Endothelial cell of umbilical vein (primary cell): ENCODE results near the gene EVC2. TPM values are rescaled to one million over a fixed set of nuclear protein-coding genes. Genes with fewer than 3 reads are reported as not detected.

Experiments used
- BruUV-seq: library from RNA; stranded (reverse); fragments of 400-500 nt; replicated peaks from 2 replicates; lab custom pipeline; 2021; lab: Mats Ljungman, UMichigan
- CTCF ChIA-PET: fragments of 300-600, 350-600 bp; sonication (Branson Sonifier 250); formaldehyde crosslinking; loops from one replicate; lab custom pipeline; 2021; ENCODE audit warnings: antibody characterized with exemption, inconsistent platforms; lab: Charles Lee
- POLR2A ChIA-PET: fragments of 300-600, 350-600 bp; sonication (Branson Sonifier 250); formaldehyde crosslinking; loops from one replicate; lab custom pipeline; 2021; ENCODE audit warnings: antibody characterized with exemption, inconsistent platforms; lab: Charles Lee
- DNase-seq: peaks from one replicate; pipeline ENCODE4 v3.0.0-alpha.2; 2011; ENCODE audit warnings: low read depth, low spot score
- FAIRE-seq: peaks from 2 replicates; lab custom pipeline; 2011; peaks lifted over from hg19 to GRCh38; lab: Jason Lieb, UNC
- H2AFZ ChIP-seq: 2 replicates; pipeline ENCODE4 v1.6.0; 2012; ENCODE audit warnings: low read depth, low read length, control low read depth, inconsistent platforms
- H3K27ac ChIP-seq: 2 replicates; pipeline ENCODE4 v1.5.1; 2011; ENCODE audit warnings: low read depth, mild to moderate bottlenecking, control low read depth, low read length, moderate library complexity; ENCODE audit not compliant: insufficient read depth
- H3K27me3 ChIP-seq, 2 experiments: 2 replicates each; pipeline versions ENCODE4 v1.6.0 to v1.6.1; 2011; ENCODE audit warnings: low read length in 2 of 2, mixed read lengths in 1 of 2; ENCODE audit not compliant: control insufficient read depth in 2 of 2, insufficient read depth in 2 of 2
- H3K36me3 ChIP-seq, 2 experiments: 2 replicates in 1 of 2; 3 replicates in 1 of 2; pipeline ENCODE4 v1.5.1; 2011; ENCODE audit warnings: low read length in 2 of 2, mild to moderate bottlenecking in 1 of 2, moderate library complexity in 1 of 2; ENCODE audit not compliant: control insufficient read depth in 2 of 2, insufficient read depth in 2 of 2; ENCODE audit errors: extremely low read depth in 1 of 2
- H3K4me1 ChIP-seq: 3 replicates; pipeline ENCODE4 v1.5.1; 2011; ENCODE audit warnings: mild to moderate bottlenecking, low read length; ENCODE audit not compliant: control insufficient read depth, insufficient read depth; ENCODE audit errors: extremely low read depth
- H3K4me2 ChIP-seq: 2 replicates; pipeline ENCODE4 v1.6.1; 2011; ENCODE audit warnings: low read length, control low read depth, mixed read lengths; ENCODE audit not compliant: insufficient read depth
- H3K4me3 ChIP-seq, 3 experiments: fragments of 200-600 bp in 1 of 3; sonication (generic), shearing (Covaris generic) in 1 of 3; replicated peaks in 1 of 3; 2 replicates each; pipeline ENCODE4 v1.5.1; 2011 to 2016; ENCODE audit warnings: control low read depth in 3 of 3, low read length in 3 of 3, mild to moderate bottlenecking in 2 of 3, inconsistent platforms in 1 of 3, low read depth in 1 of 3, moderate library complexity in 1 of 3; ENCODE audit not compliant: insufficient read depth in 1 of 3
- H3K79me2 ChIP-seq: 2 replicates; pipeline ENCODE4 v1.6.0; 2012; ENCODE audit warnings: low read length, inconsistent platforms; ENCODE audit not compliant: control insufficient read depth, insufficient read depth
- H3K9ac ChIP-seq: replicated peaks from 2 replicates; pipeline ENCODE3; 2011; ENCODE audit warnings: low read length, control low read depth; ENCODE audit not compliant: insufficient read depth; ENCODE audit errors: extremely low read depth
- H3K9me1 ChIP-seq: replicated peaks from 3 replicates; pipeline ENCODE4 v1.6.0; 2011; ENCODE audit warnings: mild to moderate bottlenecking, low read length; ENCODE audit not compliant: control insufficient read depth, insufficient read depth; ENCODE audit errors: extremely low read depth
- H3K9me3 ChIP-seq: replicated peaks from 2 replicates; pipeline ENCODE4 v1.5.1; 2012; ENCODE audit warnings: low read length, inconsistent platforms; ENCODE audit not compliant: control insufficient read depth, insufficient read depth
- H4K20me1 ChIP-seq: replicated peaks from 2 replicates; pipeline ENCODE3; 2011; ENCODE audit warnings: mild to moderate bottlenecking, low read length; ENCODE audit not compliant: control insufficient read depth, insufficient read depth; ENCODE audit errors: extremely low read depth
- EZH2 ChIP-seq: IDR thresholded peaks from 2 replicates; pipeline ENCODE4 v1.6.1; 2012; ENCODE audit warnings: borderline replicate concordance, low read depth, mild to moderate bottlenecking, moderate library complexity, low read length, inconsistent platforms; ENCODE audit not compliant: severe bottlenecking
- FOS ChIP-seq: IDR thresholded peaks from 2 replicates; pipeline ENCODE4 v1.6.1; 2011; ENCODE audit warnings: mild to moderate bottlenecking, low read length, moderate library complexity, borderline replicate concordance; ENCODE audit not compliant: insufficient read depth
- GATA2 ChIP-seq: IDR thresholded peaks from 2 replicates; pipeline ENCODE4 v1.7.0; 2011; ENCODE audit warnings: low read depth, mild to moderate bottlenecking, moderate library complexity, mixed read lengths, low read length; ENCODE audit not compliant: insufficient read length, insufficient read depth
- JUN ChIP-seq: IDR thresholded peaks from 2 replicates; pipeline ENCODE4 v1.6.1; 2011; ENCODE audit warnings: borderline replicate concordance, low read depth; ENCODE audit not compliant: insufficient read length, insufficient read depth
- MYC ChIP-seq: IDR thresholded peaks from one replicate; pipeline ENCODE4 v1.6.1; 2011; ENCODE audit warnings: mild to moderate bottlenecking, low read depth, low read length
- POLR2A ChIP-seq: IDR thresholded peaks from 2 replicates; pipeline ENCODE4 v1.6.1; 2012; ENCODE audit warnings: low read depth, mild to moderate bottlenecking, control low read depth, low read length
- POLR2AphosphoS5 ChIP-seq: IDR thresholded peaks from 2 replicates; pipeline ENCODE4 v1.6.1; 2012; ENCODE audit warnings: low read depth, mild to moderate bottlenecking, control low read depth, low read length, moderate library complexity; ENCODE audit not compliant: insufficient read depth
- dilution Hi-C: fragments of 300-500 bp; cut with MboI; formaldehyde crosslinking; loops from one replicate; pipeline ENCODE4 v1.15.0; 2019; ENCODE audit warnings: low sequenced_read_pairs; ENCODE audit not compliant: extremely low pct_ligation_motif_present
- intact Hi-C: fragments of 100-400 bp; cut with micrococcal nuclease; formaldehyde crosslinking; loops from one replicate; pipeline ENCODE4 v1.10.0; 2022
- polyA plus RNA-seq, 4 experiments: library from polyadenylated mRNA; depleted of rRNA in 3 of 4; stranded (reverse) in 3 of 4; unstranded in 1 of 4; fragments of >200 nt; gene quantifications; 2 replicates each; pipeline versions ENCODE4 v1.2.1 to v1.2.3, GENCODE V29; 2011 to 2012; ENCODE audit warnings: missing spikeins in 1 of 4
- total RNA-seq: library from RNA; stranded (reverse); gene quantifications from 2 replicates; pipeline ENCODE4 v1.2.3, GENCODE V29; 2021
- TF ChIP-seq, protein P1 (sequence below), 2 donors: IDR thresholded peaks; 1 replicate in 1 of 2; 2 replicates in 1 of 2; pipeline ENCODE4 v1.5.1; 2011; ENCODE audit warnings: low read length in 2 of 2, mild to moderate bottlenecking in 2 of 2, moderate library complexity in 2 of 2, control low read depth in 1 of 2, inconsistent platforms in 1 of 2, low read depth in 1 of 2; ENCODE audit not compliant: insufficient read depth in 1 of 2; ENCODE audit errors: extremely low read depth in 1 of 2
- TF ChIP-seq, protein P2 (sequence below): IDR thresholded peaks from 2 replicates; pipeline ENCODE4 v1.6.1; 2011; ENCODE audit not compliant: insufficient read depth, insufficient read length

Gene EVC2
- total and polyA plus RNA-seq, 2 donors (not counting 3 experiments of a cell fraction or from before 2014, with no cell fraction given) = 1.7 to 8.8 TPM

DNA sequence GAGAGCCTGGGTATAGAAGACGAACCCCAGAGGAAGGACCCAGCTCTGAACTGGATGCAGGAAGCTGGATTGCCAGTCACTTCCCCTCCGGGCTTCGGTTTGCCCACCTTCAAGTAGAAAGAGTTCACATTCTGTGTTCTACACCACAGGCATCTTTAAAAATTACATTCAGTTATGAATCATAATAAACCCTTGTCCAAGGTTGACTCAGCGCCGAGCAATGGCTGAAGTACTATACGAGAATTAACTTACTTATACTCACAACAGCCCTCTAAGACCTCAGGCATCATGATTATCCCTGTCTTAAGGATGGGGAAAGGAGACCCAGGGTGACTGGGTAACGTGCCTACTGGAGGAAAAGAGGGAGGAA is 72.5 kb downstream of the EVC2 start:
- Histone ChIP-seq H3K27me3 (no peaks in the 10 kb centered on the region), H3K9me1 (no peaks in the 10 kb centered on the region), H3K4me2 (no peak overlapping the region), H2AFZ (no peak overlapping the region), H3K9ac (no peak overlapping the region), H4K20me1 (no peaks in the 10 kb centered on the region), H3K36me3 (peaks cover 4 to 14% of the 10 kb centered on the region in 2 experiments), H3K9me3 (no peaks in the 10 kb centered on the region), H3K4me3 (no peak overlapping the region), H3K27ac (no peak overlapping the region), H3K4me1 (no peaks in the 10 kb centered on the region), H3K79me2 (no peaks in the 10 kb centered on the region)
- BruUV-seq = no TSS peak
- ChIA-PET POLR2A (no interaction called here), CTCF (no interaction called here)
- dilution Hi-C loops (no loop called here), intact Hi-C loops (loop anchor here (10.0 kb wide), 1 partner anchor 159 kb away; no protein-coding TSS in a partner anchor)
- TF ChIP-seq MYC = no peak
- TF ChIP-seq FOS = peak; percentile 17
- TF ChIP-seq GATA2 = no peak
- TF ChIP-seq EZH2 = no peak
- no peak for FAIRE-seq
- no peak for DNase-seq

DNA sequence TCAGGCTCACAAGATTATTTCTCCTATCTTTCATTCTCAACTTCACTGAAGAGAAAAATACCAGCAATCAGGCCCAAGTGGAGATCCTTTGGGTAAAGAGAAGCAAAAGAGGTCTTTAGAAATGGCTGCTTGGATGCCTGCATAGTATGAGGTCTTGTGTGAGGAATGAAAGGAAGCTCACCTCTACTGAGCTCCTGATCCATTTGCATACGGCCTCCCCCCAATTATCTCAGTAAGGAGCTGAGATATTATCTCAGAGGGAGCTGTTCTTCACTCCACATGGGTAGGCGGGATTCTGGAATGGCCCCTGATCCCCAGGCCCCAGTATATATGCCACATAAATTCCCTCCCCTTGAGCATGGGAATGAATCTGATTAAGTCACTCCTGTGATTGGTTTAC is 75.8 kb downstream of the EVC2 start:
- Histone ChIP-seq H3K27ac (no peak overlapping the region), H3K36me3 (peaks cover 2 to 6% of the 10 kb centered on the region in 2 experiments), H3K27me3 (no peaks in the 10 kb centered on the region), H3K9me3 (no peaks in the 10 kb centered on the region), H3K9ac (no peak overlapping the region), H3K4me2 (no peak overlapping the region), H3K79me2 (no peaks in the 10 kb centered on the region), H2AFZ (no peak overlapping the region), H3K9me1 (no peaks in the 10 kb centered on the region), H3K4me3 (no peak overlapping the region), H4K20me1 (no peaks in the 10 kb centered on the region), H3K4me1 (no peaks in the 10 kb centered on the region)
- FAIRE-seq = no peak
- BruUV-seq = no TSS peak
- TF ChIP-seq GATA2 (no peak), FOS (no peak), EZH2 (no peak), MYC (no peak), POLR2AphosphoS5 (no peak), POLR2A (no peak), JUN (no peak)
- TF ChIP-seq, protein P1, sequence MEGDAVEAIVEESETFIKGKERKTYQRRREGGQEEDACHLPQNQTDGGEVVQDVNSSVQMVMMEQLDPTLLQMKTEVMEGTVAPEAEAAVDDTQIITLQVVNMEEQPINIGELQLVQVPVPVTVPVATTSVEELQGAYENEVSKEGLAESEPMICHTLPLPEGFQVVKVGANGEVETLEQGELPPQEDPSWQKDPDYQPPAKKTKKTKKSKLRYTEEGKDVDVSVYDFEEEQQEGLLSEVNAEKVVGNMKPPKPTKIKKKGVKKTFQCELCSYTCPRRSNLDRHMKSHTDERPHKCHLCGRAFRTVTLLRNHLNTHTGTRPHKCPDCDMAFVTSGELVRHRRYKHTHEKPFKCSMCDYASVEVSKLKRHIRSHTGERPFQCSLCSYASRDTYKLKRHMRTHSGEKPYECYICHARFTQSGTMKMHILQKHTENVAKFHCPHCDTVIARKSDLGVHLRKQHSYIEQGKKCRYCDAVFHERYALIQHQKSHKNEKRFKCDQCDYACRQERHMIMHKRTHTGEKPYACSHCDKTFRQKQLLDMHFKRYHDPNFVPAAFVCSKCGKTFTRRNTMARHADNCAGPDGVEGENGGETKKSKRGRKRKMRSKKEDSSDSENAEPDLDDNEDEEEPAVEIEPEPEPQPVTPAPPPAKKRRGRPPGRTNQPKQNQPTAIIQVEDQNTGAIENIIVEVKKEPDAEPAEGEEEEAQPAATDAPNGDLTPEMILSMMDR (IDR thresholded peaks at IDR 0.05; ENCODE audit: extremely low read depth in 1 of 2, insufficient read depth in 1 of 2, low read depth in 1 of 2, low read length in 2 of 2) = no peak
- TF ChIP-seq, protein P2, sequence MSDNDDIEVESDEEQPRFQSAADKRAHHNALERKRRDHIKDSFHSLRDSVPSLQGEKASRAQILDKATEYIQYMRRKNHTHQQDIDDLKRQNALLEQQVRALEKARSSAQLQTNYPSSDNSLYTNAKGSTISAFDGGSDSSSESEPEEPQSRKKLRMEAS = no peak
- no peak for DNase-seq
- dilution Hi-C loops = no loop called here
- intact Hi-C loops = loop anchor here (10.0 kb wide), 1 partner anchor 162 kb away; no protein-coding TSS in a partner anchor
- CTCF ChIA-PET = interaction anchor here (0.9 to 1.9 kb wide), 3 partner anchors 158 to 191 kb away, joined by 3 to 7 read pairs (median 4); no protein-coding TSS in a partner anchor
- POLR2A ChIA-PET = no interaction called here
